ENCODE data around the gene ARX.

Gene ARX

DNA sequence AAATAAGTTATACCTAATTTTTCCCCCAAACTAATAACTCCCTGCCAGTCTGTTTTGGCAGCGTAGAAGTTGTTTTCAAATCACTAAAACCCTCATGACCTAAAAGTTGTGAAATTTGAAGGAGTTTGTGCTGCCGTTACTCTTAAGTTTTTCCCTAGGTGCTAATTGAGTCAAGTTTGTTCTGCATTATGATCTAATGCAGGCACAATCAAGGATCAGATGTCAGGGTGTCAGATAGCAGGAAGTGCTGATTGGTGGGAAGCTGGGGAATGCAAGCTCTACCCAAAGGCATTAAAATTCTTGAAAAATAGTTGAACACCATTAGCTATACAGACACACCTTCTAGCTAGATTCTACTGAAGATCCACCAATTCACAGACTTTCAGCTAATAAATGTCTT, 51.9 kb downstream of the ARX start:
- H3K4me3 Mint-ChIP-seq: no peak overlapping the region
- DNase-seq (ENCODE audit: low spot score in 2 of 2) (no peak), ATAC-seq (ENCODE audit: low read depth) (no peak)
- H3K27me3 Mint-ChIP-seq: no peaks in the 10 kb centered on the region
- no peak overlapping the region for H3K27ac Mint-ChIP-seq
- peaks cover 4% of the 10 kb centered on the region for H3K36me3 Mint-ChIP-seq
- H3K4me1 Mint-ChIP-seq: no peaks in the 10 kb centered on the region
- H3K9me3 Mint-ChIP-seq: no peaks in the 10 kb centered on the region

DNA sequence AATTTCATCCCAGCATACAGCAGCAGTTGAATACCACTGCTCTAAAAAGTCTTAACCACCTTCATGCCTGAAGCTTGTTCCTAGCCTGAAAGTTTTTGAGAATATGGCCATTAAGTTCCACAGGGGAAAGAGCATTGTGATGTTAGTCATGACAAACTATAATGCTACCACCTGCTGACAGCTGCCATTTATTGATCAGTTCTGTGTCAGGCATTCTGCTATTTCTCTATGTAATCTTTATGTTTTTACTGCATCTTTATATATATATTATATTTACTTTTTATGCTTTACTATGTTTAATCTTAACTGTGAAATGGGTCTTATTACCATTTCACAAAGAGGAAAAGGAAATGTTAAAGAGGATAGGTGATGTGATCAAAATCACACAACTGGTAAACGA, 54.0 kb downstream of the ARX start:
- no peak overlapping the region for H3K4me3 Mint-ChIP-seq
- no peak for DNase-seq (ENCODE audit: low spot score in 2 of 2)
- no peaks in the 10 kb centered on the region for H3K4me1 Mint-ChIP-seq
- peaks cover 4% of the 10 kb centered on the region for H3K36me3 Mint-ChIP-seq
- no peaks in the 10 kb centered on the region for H3K27me3 Mint-ChIP-seq
- ATAC-seq (ENCODE audit: low read depth): no peak
- no peaks in the 10 kb centered on the region for H3K9me3 Mint-ChIP-seq
- H3K27ac Mint-ChIP-seq: no peak overlapping the region

DNA sequence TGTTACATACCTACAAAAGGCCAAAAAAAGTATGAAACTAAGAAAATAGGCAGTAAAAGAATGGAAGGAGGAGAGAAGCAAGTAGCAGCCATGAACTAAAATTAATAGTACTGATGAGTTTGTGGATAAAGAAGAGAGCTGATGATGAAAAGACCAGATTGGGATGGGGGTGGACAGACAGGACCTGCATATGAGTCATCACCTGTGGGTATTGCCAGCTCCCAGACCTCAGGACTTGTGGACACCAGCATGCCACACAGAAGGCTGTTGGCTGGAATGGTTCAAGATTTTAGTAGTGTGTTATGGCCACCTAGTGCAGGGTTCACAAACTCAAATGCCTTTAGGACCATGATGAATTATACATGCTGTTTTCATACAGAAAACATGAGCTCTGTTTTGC, 58.9 kb downstream of the ARX start:
- peaks cover 3% of the 10 kb centered on the region for H3K36me3 Mint-ChIP-seq
- H3K4me1 Mint-ChIP-seq: peaks cover 3% of the 10 kb centered on the region
- no peaks in the 10 kb centered on the region for H3K27me3 Mint-ChIP-seq
- H3K4me3 Mint-ChIP-seq: no peak overlapping the region
- no peaks in the 10 kb centered on the region for H3K9me3 Mint-ChIP-seq
- H3K27ac Mint-ChIP-seq: no peak overlapping the region
- ATAC-seq (ENCODE audit: low read depth) (no peak), DNase-seq (ENCODE audit: low spot score in 2 of 2) (no peak)

DNA sequence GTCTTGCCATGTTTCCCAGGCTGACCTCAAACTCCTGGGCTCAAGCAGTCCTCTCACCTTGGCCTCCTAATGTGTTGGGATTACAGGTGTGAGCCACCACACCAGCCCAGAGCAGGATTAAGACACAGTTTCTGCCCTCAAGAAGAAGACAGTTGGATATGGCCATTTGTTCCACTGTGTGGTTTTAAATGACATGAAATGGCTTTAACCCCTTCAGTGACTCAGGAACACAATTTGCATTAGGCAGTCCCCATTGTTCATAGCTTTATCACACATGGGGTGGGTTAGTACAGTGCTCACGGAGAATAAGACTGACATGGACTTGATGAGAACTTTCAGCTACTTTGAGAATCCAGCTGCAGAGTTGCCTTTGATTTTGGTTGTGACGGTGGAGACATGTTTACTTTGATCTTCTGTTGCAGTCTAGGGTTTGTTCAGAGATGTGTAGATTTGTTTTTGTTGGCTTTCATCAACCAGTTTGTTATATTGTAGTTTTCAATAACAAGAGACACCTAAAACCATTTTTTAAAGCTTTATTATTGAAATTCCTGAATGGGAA, 60.3 kb downstream of the ARX start:
- H3K4me3 Mint-ChIP-seq: no peak overlapping the region
- no peak overlapping the region for H3K27ac Mint-ChIP-seq
- ATAC-seq (ENCODE audit: low read depth) (no peak), DNase-seq (ENCODE audit: low spot score in 2 of 2) (no peak)
- H3K4me1 Mint-ChIP-seq: peaks cover 3% of the 10 kb centered on the region
- peaks cover 3% of the 10 kb centered on the region for H3K36me3 Mint-ChIP-seq
- no peaks in the 10 kb centered on the region for H3K27me3 Mint-ChIP-seq
- H3K9me3 Mint-ChIP-seq: no peaks in the 10 kb centered on the region

DNA sequence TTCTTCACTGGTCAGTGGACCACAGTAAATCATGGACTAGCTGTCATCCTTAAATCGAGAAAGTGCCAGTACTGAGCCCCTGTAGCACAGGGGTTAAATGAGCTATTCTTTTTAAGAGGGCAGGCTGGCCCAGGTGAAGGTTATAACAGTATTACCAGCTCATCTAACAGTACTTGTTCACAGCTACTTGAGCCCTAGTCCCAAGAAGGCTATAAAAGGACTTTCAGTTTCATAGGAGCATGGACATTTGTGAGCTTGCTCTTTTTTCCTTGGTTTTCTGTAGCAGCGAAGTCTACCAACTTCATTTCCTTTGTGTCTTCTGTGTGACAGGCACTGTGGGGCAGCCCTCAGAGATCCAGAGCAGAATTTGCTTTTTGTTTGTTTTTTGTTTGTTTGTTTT, 61.0 kb downstream of the ARX start:
- no peak for DNase-seq (ENCODE audit: low spot score in 2 of 2)
- ATAC-seq (ENCODE audit: low read depth): no peak
- no peaks in the 10 kb centered on the region for H3K9me3 Mint-ChIP-seq
- H3K36me3 Mint-ChIP-seq: peaks cover 3% of the 10 kb centered on the region
- no peaks in the 10 kb centered on the region for H3K27me3 Mint-ChIP-seq
- H3K4me1 Mint-ChIP-seq: peaks cover 3% of the 10 kb centered on the region
- no peak overlapping the region for H3K27ac Mint-ChIP-seq
- no peak overlapping the region for H3K4me3 Mint-ChIP-seq

All from memory B cell (primary cell).